GM18870 (cell line): ENCODE measurements around the gene IDH3A.

Experiments
- ATAC-seq: cut with Tn5 transposase; IDR thresholded peaks from one replicate; pipeline ENCODE4 v1.9.1; 2021; ENCODE audit warnings: moderate library complexity; ENCODE audit not compliant: unreplicated experiment

Gene IDH3A

DNA sequence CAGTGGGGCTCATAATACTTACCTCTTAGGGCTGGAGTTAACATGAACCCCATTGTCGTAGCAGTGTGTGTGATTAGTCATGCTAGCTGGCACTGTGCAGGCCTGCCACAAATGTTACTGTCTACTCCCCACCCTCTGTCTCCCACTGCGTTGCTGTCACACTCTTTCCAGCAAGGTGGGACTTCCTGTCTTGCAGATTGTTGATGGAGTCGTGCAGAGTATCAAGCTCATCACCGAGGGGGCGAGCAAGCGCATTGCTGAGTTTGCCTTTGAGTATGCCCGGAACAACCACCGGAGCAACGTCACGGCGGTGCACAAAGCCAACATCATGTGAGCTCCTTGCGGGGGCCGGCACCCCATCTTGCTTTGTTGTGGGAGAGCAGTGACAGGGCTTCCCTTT is 12.9 kb downstream of the IDH3A start:
- no peak for ATAC-seq

DNA sequence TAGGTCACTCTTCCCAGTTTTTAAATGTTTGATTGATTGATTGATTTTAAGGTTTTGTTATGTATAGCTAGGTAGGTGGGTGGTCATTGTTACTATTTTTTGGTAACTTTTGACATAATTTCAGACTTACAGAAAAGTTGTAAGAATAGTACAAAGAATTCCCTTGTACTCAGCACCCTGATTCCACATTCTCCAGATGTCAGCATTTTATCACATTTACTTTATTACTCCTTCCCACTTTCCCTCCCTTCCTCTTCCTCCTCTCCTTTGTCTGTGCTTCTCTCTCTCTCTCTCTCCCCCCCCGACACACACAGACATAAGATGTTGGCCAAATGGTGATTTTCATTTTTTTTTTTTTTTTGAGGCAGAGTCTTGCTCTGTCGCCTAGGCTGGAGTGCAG is 14.8 kb downstream of the IDH3A start:
- ATAC-seq = no peak

DNA sequence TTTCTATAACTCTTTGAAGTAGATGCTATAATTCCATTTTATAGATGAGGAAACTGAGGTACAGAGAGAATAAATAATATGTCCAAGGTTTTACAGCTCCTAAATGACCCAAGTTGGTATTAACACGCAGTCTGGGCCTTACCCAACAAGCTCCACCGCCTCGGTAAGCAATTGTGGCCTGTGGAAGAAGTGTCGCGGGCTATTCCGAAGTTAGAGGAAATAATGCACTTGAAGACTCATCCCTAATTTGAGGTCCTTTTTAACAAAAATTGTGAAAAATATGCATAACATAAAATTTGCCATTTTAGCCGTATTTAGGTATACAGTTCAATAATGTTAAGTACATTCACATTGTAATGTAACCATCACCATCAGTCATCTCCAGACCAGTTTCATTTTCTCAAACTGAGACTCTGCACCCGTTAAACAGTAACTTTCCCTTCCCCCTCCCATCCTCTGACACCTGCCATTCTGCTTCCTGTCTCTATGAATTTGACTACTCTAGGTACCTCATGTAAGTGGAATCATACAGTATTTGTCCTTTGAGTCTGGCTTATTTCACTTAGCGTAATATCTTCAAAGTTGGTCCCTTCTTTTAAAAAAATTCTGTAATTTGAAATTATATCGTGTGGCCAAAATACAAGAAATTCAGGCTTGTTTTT is 18.2 kb downstream of the IDH3A start:
- peak; percentile 76 for ATAC-seq

DNA sequence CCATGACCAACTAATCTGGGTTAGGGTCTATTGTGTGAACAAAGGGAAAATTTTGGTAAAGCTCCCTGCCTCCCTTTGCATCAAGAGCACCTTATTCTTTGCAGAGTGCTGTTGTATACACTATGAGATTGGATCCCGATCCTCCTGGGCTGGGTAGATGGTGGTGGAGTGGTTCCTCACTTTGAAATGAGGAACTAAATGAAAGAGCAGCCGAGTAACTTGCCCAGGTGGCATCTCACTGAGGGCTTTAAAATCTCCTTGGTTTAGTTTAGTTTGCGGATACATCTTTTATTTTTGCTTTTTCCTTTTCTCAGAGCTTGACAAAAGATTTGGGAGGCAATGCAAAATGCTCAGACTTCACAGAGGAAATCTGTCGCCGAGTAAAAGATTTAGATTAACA is 19.4 kb downstream of the IDH3A start:
- ATAC-seq = no peak

DNA sequence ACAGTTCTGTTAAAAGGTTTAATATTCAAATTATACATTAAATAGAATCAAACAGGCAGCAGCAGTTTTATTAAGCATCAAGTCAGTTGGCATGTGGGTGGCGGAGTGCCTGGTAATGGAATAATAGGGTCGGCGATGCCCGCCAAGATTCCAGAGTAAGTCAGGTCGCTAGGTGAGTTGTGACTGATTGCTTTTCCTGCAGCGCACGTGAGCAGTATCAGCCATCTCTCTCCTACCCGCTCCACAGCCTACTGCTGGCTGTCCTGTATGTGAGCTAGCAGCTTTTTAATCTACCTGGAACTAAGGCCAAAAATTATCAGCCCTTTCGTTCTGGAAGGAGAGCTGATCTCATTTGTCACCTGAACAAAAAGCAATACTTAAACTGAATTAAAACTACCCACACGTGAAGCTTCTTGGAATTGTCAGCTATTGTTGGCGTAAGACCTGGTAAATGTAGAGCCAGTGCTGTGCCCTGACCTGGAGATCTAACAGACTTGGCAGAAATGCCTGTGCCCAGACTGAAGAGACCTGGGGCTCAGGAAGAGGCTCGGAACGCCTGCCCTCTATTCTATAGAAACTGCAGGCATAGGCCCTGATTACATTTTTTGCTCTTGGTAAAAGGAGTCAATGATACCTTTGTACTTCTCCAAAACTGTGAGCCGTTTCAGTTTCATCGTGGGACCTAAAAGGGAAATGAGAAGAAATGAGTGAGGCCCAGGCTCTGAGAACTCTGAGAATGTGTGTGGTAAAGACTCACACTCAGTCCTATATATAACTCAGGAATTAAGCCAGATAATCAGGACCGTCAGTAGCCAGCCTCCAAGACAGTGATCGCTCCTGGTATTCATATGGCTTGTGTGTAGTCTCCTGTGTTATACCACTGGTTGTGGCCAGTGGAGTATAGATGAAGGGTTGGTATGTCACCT is 21.9 kb downstream of the IDH3A start:
- ATAC-seq = peak; percentile 51

DNA sequence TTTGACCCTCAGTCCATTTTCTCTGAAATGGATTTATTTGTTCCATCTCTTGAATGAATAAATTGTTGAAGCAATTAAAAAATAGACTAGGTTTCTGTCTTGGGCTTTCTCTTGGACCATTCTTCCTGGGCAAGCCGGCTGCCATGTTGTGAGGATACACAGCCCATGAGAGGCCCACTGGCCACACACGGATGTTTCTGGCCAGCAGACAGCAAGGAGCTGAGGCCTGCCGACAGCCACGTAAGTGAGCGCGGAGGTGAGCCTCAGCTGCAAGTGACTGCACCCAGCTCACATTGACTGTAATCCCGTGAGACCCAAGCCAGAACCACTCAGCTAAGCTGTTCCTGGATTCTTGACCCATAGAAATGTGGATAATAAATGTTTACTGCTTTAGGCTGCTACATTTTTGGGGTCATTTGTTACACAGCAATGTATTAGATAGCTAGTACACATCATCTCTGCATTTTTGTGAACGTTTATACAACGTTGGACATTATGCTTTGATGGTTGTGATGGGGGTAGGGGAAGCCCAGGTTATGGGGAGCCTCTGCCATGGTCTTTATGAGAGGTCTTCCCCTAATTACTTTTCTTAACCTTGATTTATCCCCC is 22.8 kb downstream of the IDH3A start:
- no peak for ATAC-seq

DNA sequence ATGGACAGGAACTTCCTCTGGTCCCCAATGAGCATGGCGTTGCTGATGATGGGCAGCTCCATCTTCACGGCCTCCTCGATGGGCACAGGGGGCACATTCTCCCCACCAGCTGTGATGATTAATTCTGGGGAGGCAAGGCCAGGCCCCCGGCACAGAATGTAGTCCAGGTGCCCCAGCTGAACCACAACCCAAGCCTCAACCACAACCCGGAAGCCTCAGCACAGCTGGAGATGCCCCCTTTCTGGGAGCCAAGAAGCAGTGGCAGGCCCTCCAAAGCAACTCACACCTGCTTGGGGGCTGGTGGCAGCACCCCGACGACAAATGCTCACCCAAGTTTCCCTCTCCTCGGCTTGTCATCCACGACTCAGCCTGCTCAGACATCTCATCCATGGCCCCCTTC is 25.2 kb downstream of the IDH3A start:
- no peak for ATAC-seq

DNA sequence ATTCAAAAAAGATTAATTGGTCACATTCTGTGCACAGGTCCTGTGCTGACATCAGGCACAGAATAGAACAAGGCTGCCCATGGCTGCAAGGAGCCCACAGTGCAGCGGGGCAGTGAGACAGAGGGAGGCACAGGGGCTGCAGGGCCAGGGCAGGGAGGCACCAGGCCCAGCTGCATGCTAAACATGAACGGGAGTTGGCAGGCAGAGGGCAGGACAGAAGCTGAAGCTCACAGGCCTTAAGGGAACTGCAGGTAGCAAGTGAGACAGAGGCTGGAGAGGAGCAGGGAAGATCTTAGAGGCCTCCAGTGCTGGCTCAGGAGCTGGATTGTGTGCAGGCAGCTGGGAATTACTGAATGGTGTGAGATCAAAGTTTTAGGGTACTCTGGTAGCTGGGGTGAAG is 26.2 kb downstream of the IDH3A start:
- no peak for ATAC-seq

DNA sequence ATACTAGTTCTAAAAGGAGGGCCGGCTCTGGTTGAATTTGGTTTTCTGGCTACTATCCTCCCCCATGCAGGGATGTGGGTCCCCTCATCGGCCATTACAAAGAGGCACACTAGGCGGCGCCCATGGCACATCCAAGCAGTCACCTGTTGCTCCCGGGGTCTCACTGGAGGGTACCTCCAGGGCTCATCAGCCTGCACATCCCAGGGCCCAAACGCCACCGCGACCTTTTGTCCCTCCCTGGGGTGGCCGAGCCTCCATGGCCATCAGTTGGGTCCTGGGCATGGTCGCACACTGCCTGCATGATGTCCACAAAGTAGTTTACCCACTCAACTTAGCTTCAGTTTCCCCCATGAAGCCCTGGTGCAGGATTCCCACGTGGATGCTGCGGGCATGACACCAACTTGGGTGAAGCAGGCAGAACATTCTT is 28.3 kb downstream of the IDH3A start:
- ATAC-seq = no peak

DNA sequence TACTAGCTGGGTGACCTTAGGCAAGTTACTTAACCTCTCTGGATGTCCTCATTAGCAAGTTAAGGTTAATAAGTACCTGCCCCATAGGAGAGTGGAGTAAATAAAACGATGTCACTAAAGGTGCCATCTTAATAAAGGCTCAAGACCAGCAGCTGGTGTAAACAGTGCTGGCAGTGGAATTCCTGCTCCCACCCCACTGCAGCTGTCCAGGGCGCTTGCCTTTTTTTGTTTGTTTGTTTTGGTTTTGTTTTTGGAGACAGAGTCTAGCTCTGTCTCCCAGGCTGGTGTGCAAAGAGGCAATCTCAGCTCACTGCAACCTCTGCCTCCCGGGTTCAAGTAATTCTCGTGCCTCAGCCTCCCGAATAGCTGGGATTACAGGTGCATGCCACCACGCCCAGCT is 28.9 kb downstream of the IDH3A start:
- no peak for ATAC-seq

DNA sequence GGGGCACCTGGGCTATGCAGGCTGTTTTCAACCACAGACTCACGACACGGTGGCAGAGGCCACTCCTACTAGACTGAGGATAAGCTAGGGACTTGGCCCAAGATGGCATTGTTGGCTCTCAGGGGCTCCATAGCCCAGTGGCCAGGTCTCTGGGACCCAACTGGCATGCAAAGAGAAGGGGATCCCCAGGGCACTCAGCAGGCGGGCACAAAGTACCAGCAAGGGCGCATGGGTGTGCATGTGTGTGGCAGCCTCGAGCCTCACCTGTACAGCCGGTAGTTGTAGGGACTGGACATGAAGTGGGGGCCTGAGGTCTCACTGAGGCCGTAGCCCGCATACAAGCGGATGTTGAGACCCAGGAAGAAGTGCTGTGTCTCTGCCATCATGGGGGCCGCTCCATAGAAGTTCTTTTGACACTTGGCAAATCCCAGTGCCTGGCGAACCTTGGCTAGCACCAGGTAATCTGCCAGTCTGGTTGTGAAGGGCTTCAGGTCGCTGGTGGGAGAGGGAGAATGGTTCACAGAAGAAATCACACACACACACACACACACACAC is 30.2 kb downstream of the IDH3A start:
- no peak for ATAC-seq

DNA sequence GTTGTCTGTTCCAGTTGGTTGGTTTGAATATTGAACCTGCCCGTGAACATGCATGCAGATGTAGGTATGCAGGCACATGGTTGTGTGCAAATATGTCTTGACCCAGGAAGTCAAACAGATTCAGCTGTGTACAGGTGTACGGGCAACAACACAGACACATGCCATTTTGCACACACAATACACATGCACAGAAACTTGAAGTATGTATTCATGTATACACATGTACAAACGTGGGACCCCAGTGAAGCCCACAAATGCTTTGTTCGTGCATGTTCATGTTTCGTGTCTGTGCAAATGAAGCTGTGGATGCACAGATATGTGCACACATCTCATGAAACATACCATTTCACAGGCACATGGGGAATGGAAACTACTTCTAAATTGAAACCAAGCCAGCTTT is 30.7 kb downstream of the IDH3A start:
- ATAC-seq = no peak

DNA sequence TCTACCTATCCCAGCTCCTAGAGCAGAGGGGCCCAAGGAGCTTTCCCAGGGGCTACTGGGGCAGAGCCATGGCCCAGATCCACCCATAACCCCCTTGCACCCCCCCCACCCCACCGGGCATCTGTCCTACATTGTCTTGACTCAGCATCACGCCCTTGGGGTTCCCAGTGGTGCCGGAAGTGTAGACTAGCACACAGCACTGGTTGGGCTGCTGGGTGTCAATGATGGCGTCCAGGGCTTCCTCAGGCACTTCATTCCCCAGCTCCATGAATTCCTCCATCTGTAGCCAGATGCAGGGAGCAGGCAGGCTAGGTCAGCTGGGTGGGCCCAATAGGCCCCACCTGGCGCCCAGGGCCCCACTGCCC is 33.2 kb downstream of the IDH3A start:
- no peak for ATAC-seq

DNA sequence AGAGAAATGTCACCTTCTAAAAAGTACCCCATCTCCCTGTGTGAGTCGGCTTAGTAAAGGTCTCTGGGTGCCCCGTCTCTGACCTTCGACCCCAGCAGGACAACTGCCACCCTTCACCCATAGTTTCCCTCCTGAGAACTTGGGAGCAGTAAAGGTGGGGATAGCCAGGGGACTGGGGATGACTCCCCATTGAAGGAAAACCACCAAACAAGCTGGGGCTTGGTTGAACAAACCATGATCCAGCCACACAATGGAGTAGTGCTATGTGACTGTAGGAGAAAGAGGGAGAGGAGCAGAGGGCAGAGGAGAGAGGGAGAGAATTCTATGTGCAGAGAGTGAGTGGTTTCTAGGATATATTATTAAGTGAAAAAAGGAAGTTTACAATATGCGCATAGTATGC is 33.7 kb downstream of the IDH3A start:
- no peak for ATAC-seq

DNA sequence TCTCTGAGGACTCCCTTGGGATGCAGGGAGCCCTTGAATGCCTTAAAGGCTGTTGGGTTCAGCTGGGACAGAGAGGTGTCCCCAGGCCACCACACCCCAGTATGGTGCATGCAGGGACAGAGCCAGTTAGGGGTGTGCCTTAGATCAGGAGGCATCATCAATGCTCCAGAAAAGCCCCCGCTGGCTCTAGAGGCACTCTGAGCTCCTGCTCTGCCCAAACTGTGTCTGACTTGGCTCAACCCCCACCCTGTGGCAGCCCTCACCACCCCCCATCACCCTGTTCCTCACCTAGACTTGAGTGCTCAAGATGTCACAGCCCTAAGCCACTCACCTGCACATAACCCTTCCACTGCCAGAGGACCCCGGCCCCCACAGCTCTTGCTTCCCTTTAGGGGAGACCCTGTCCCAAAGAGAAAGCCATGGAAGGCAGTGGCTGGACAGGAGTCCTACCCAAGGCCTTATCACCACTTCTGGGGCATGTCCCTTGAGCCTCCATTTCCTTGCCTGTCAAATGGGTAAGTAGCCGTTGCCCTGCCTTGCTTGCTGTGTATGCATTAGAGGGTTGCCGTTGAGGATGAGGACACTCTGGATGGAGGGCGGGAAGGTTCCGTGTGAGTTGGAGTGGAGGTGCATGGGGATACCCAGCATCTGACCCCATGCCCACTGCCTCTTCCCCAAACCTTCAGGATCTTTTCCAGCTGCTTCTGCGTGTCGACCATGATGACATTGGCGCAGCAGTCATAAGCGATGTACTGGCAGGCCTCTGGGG is 43.8 kb downstream of the IDH3A start:
- no peak for ATAC-seq

DNA sequence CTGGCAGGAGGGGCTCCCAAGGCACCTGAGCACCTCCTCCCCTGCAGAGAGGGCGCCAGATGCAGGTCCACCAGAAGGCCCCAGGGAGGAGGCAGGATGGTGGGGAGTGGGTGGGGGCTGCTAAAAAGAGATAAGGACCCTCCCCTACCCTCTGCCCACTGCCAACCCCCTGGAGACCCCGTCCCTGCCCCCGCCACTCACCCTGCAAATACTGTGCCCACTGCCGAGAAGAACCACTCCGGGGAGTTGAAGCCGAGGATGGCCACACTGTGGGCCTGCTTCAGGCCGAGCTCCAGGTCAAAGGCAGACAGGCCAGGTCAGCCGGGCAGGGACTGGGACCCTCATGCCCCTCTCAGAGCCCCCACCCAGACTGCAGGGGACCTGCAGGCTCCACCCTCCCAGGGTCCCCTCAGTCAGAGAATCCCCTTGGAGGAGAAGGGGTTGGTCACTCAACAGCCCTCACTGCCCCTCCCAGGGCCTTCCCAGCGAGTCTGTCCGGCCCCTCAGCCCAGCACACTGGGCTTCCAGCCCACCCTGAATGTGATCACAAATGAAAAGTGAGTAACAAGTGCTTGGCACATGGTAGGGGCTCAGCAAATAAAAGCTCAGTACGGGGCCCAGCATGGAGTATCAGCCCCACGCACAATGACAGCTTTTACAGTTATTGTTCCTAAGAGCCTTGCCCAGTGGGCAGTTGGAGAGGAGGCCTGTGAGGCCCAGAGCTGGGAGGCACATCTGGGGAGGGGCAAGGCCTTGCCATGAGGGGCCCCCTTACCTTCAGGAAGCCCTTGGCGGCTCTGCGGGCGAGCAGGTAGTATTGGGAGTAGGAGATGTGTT is 44.8 kb downstream of the IDH3A start:
- no peak for ATAC-seq

DNA sequence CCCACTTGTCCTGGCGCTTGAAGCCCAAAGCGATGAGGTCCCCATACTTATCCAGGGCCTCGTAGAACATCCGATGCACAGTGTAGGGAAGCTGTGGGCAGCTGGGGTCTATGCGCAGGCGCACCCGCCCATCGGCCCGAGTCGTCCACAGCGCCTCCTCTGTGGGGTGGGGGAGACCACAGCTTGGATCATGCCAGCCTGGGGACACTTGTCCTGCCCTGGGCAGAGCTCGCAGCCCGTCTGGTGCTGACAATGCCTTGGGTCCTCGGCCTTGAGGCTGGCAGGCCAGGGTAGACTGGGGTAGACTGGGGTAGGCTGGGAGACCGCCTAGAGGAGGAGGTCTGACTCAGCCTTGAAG is 45.4 kb downstream of the IDH3A start:
- no peak for ATAC-seq

DNA sequence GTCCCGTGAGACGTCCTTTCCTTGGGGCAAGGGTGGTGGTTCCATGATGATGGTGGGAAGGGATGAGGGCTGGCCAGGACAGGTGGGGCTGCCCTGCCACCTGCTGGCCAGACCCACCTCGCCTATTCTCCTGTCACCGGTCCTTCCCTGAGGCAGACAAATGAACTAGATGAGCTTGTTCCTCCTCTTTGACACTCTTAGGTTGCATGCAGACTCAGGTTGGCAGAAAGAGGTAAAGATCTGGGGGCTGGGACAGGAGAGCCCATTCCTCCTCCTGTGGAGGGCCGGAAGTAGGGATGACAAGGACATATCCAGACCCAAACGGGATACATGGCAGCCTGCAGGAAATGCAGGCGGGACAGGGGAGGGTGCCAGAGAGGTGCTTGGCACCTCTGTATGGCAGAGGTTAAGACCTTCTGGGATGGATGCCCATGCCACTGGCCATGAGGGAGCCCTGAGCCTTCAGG is 46.6 kb downstream of the IDH3A start:
- no peak for ATAC-seq

DNA sequence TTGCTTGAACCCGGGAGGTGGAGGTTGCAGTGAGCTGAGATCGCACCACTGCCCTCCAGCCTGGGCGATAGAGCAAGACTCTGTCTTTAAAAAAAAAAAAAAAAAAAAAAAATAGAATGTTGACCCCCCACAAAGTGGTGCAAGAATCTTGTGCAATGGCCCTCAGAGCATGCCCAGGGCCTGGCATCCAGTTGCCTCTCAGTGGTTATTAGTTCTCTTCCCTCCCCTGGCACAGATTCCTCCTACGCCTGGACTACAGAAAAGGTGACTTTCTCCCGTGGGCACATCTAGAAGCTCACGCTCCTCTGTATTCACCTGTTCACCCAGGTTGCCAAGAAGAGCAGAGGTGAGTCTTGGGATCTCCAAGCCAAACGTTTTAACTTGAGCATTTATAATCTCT is 48.5 kb downstream of the IDH3A start:
- ATAC-seq = no peak

DNA sequence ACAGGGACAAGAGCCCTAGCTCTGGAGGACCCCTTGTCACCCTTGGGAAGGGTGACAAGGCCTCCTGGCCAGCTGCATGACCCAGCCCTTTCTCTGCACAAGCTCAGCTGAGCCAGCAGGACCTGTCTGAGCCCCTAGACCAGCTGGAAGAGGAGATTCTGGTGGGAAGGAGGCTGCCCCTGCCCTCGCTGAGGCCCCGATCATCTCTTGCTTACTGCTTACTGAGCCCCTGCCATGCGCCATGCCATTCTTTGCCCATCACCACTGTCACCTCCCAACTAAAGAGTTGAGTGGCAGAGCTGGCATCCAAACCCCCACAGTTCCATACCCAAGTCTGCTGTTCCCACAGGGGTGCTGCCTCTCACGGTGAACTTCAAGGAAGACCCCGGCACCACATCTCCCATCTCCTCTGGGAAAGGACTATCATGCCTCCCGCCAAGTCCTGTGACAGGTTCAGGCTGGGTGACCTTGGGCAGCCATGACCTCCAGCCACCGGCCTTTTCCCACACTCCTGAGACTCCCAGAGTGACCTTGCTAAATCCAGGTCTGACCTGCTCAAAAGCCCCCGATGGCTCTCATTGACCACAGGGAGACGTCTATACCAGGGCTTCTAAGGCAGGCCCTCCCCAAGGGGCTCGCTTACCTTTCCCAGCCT is 51.2 kb downstream of the IDH3A start:
- no peak for ATAC-seq
